ENCODE results near the gene KCNIP3. TPM values are rescaled to one million over a fixed set of nuclear protein-coding genes. Genes with fewer than 3 reads are reported as not detected.

KCNIP3 gene
- total RNA-seq, 1 donor from 2014 or later = 9.2 TPM

DNA sequence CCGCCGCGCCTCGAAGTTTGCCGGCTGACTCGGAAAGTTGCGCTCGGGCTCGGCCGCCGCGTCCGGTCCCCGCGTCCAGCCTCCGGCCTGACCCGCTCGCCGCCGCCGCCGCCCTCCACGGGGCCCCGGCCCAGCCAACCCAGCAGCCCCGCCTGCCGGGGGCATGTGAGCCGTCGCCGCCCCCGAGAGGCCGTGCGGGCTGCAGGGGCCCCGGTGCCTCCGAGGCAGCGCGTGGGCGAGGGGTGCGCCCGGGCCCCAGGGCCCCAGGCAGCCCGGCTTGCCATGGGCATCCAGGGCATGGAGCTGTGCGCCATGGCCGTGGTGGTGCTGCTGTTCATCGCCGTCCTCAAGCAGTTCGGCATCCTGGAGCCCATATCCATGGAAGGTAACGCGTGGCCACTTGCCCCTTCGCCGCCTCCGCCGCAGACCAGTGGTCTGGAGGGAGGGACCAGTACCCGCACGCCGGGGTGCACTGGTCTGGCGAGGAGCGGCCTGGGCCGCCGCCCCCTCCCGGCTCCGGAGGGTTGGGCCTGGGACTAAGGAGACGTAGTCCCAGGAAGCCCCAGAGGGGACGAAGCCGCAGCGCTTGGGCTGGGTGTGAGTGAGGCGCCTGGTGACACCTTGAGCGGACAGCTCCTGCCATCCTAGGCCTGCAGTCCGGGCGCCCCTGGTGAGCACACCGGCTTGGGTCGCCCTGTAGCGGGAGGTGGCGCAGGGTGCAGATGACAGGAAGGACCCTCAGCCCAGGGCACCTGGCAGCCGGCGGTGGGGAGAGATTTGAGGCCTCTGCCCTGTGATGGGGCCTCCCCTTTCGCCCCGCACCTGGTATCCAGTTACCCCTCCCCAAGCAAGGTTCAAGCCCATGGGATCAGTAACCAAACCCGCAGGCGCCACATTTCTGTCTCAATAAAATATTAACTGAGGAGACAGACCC lies 49.9 kb downstream of the KCNIP3 start:
- Mint-ChIP-seq H3K4me1 (no peaks in the 10 kb centered on the region), H3K4me3 (peak overlapping the region; percentile 55), H3K27me3 (ENCODE audit: low read depth) (peaks cover 89% of the 10 kb centered on the region), H3K9me3 (no peaks in the 10 kb centered on the region), H3K27ac (no peak overlapping the region), H3K36me3 (no peaks in the 10 kb centered on the region)
- peak in 1 of 2 experiments; percentile 50 for DNase-seq (ENCODE audit: low spot score in 2 of 2, unreplicated experiment in 2 of 2)
- no peak for TF ChIP-seq CTCF (IDR thresholded peaks at IDR 0.05; ENCODE audit: unreplicated experiment)

GRCh38 chr2:95347681-95348608 lies 50.8 kb downstream of the KCNIP3 start:
- TF ChIP-seq CTCF (IDR thresholded peaks at IDR 0.05; ENCODE audit: unreplicated experiment) = no peak

GRCh38 chr2:95348609-95349567 lies 51.7 kb downstream of the KCNIP3 start:
- H3K27me3 Mint-ChIP-seq (ENCODE audit: low read depth) = peaks cover 74% of the 10 kb centered on the region
- DNase-seq (ENCODE audit: low spot score in 2 of 2, unreplicated experiment in 2 of 2) = peak in 1 of 2 experiments; percentile 36

More at GRCh38 chr2:95347681-95348608, 50.8 kb downstream of the KCNIP3 start:
- Mint-ChIP-seq H3K4me1 (no peaks in the 10 kb centered on the region), H3K36me3 (no peaks in the 10 kb centered on the region), H3K27me3 (ENCODE audit: low read depth) (peaks cover 81% of the 10 kb centered on the region), H3K4me3 (peak overlapping the region; percentile 47), H3K9me3 (no peaks in the 10 kb centered on the region), H3K27ac (no peak overlapping the region)
- peak in 1 of 2 experiments; percentile 26 for DNase-seq (ENCODE audit: low spot score in 2 of 2, unreplicated experiment in 2 of 2)

DNA sequence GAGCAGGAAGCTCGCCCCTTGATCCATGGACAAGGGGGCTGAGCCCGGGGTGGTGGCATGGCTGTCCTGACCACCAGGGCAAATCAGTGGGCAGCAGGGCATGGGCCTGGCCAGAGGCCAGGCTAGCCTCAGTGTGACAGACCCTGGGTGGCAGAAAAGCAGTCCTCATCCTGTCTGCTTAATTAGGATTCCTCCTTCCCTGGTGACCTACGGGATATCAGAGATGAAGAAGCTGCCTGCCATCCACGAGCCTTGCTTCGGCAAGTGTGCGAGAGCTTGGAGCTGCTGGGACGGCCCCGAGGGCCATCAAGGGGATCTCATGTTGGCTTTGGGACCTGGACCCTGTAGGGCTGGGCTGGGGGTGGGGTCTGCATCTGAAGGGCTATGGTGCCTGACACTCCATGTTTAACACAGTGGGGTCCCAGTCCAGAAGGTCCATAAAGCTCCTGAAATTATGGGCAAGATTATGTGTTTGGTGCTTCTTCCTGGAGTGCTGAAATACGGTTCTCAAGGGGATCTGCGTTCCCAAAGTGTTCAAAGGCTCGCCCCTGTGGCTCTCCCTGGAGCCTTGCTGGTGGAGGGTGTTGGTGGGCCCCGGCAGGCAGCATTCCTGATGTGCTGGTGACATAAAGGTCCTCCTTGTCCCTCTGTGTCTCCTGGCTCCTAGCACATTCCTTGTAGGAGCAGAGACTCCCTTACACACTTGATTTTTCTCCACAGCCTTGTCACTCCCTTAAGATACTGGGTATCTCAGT lies 52.6 kb downstream of the KCNIP3 start:
- Mint-ChIP-seq H3K4me3 (no peak overlapping the region), H3K27ac (no peak overlapping the region), H3K36me3 (no peaks in the 10 kb centered on the region), H3K4me1 (no peaks in the 10 kb centered on the region), H3K27me3 (ENCODE audit: low read depth) (peaks cover 72% of the 10 kb centered on the region), H3K9me3 (no peaks in the 10 kb centered on the region)
- DNase-seq (ENCODE audit: low spot score in 2 of 2, unreplicated experiment in 2 of 2) = peak in 1 of 2 experiments; percentile 31
- no peak for TF ChIP-seq CTCF (IDR thresholded peaks at IDR 0.05; ENCODE audit: unreplicated experiment)

More at GRCh38 chr2:95348609-95349567, 51.7 kb downstream of the KCNIP3 start:
- H3K9me3 Mint-ChIP-seq = no peaks in the 10 kb centered on the region
- H3K27ac Mint-ChIP-seq = no peak overlapping the region
- no peaks in the 10 kb centered on the region for H3K36me3 Mint-ChIP-seq
- H3K4me1 Mint-ChIP-seq = no peaks in the 10 kb centered on the region
- H3K4me3 Mint-ChIP-seq = no peak overlapping the region
- no peak for TF ChIP-seq CTCF (IDR thresholded peaks at IDR 0.05; ENCODE audit: unreplicated experiment)
